COR-L47 (cell line): Measurements from ENCODE around the gene DIP2C.
"Not testable (repeated sequence)": the region's sequence is repeated elsewhere in the genome, so short reads cannot be mapped to it uniquely, and the experiment has no call there.

ENCODE experiments used
- DNase-seq: peaks from one replicate; lab custom pipeline; 2025; lab: John Stamatoyannopoulos, UW

Gene DIP2C

GRCh38 chr10:535952-536351, 153.5 kb downstream of the DIP2C start:
- DNase-seq, result no peak

- no peak for DNase-seq
These were observed 154.4 kb downstream of the DIP2C start for GRCh38 chr10:535051-535450.

- no peak for DNase-seq
These were observed 155.4 kb downstream of the DIP2C start for GRCh38 chr10:534047-534566.

- no peak for DNase-seq
These were observed 155.9 kb downstream of the DIP2C start for GRCh38 chr10:533611-534010.

GRCh38 chr10:533186-533585, 156.3 kb downstream of the DIP2C start:
- no peak for DNase-seq

GRCh38 chr10:532331-532730, 157.1 kb downstream of the DIP2C start:
- not testable (repeated sequence) for DNase-seq

GRCh38 chr10:531541-531940, 157.9 kb downstream of the DIP2C start:
- no peak for DNase-seq

GRCh38 chr10:530717-531116, 158.8 kb downstream of the DIP2C start:
- no peak for DNase-seq

- DNase-seq, result no peak
These were observed 159.8 kb downstream of the DIP2C start for GRCh38 chr10:529468-530230.

GRCh38 chr10:528173-529165, 161.0 kb downstream of the DIP2C start:
- no peak for DNase-seq

- no peak for DNase-seq
These were observed 162.1 kb downstream of the DIP2C start for GRCh38 chr10:527416-527815.

- DNase-seq, result no peak
These were observed 162.7 kb downstream of the DIP2C start for GRCh38 chr10:526651-527312.

GRCh38 chr10:525565-526315, 163.7 kb downstream of the DIP2C start:
- no peak for DNase-seq

GRCh38 chr10:523925-524324, 165.5 kb downstream of the DIP2C start:
- DNase-seq, result no peak

GRCh38 chr10:522350-522749, 167.1 kb downstream of the DIP2C start:
- no peak for DNase-seq

GRCh38 chr10:521261-522250, 167.9 kb downstream of the DIP2C start:
- no peak for DNase-seq

- DNase-seq, result no peak
These were observed 169.1 kb downstream of the DIP2C start for GRCh38 chr10:520402-520787.

- DNase-seq, result no peak
These were observed 169.6 kb downstream of the DIP2C start for GRCh38 chr10:519716-520401.

- no peak for DNase-seq
These were observed 170.3 kb downstream of the DIP2C start for GRCh38 chr10:519055-519715.
